DMS114 treated with DMSO at 0.1 percent for 48 hours (cell line): ENCODE measurements around the gene OPCML.
A peak's percentile ranks its signal among the peaks of the same experiment; 100 is the strongest.

Experiments
- DNase-seq: peaks from one replicate; lab custom pipeline; 2025; ENCODE audit not compliant: unreplicated experiment; lab: John Stamatoyannopoulos, UW

Gene OPCML

DNA sequence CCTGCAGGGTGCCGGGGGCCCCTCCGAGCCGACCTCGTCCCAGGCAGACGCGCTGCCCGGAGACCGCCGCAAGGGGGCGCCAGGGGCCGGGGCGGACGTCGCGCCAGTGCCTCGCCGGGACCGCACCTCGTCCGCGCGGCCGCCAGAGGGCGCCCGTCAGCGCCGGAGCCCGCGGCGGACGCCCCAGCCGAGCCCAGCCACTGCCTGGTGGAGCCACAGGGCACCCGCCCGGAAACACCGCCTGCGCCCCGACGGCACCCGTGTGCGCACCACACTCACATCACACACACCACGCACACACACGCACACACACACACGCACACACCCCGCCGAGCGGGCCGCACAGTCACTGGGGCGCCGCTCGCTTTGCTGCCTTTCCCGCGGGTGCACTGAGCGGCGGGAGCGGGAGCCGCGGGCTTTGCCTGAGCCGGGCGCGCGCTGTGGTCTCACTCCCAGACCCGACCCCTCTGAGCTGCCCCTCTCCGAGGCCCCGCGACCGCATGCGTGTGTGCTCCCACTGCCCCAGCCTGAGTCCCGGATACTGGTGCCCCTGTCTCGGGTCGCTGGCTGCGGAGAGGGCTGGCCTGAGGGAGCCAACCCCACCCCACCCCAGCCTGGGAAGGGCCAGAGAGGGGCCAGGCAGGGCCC, 449.3 kb downstream of the OPCML start:
- peak; percentile 26 for DNase-seq

DNA sequence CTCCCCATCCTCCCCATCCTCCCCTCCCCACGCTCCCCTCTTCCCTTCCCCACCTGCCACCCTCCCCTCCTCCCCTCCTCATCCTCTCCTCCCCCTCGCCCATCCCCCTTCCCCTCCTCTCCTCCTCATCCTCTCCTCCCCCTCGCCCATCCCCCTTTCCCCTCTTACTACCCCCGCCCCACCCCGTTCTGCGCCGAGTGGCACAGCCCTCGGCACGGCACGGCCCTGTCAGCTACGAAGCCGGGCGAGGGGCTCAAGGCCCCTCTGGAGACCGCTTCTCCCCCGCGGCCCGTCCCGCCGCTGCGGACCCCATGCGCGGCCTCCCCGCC, 449.9 kb downstream of the OPCML start:
- no peak for DNase-seq

DNA sequence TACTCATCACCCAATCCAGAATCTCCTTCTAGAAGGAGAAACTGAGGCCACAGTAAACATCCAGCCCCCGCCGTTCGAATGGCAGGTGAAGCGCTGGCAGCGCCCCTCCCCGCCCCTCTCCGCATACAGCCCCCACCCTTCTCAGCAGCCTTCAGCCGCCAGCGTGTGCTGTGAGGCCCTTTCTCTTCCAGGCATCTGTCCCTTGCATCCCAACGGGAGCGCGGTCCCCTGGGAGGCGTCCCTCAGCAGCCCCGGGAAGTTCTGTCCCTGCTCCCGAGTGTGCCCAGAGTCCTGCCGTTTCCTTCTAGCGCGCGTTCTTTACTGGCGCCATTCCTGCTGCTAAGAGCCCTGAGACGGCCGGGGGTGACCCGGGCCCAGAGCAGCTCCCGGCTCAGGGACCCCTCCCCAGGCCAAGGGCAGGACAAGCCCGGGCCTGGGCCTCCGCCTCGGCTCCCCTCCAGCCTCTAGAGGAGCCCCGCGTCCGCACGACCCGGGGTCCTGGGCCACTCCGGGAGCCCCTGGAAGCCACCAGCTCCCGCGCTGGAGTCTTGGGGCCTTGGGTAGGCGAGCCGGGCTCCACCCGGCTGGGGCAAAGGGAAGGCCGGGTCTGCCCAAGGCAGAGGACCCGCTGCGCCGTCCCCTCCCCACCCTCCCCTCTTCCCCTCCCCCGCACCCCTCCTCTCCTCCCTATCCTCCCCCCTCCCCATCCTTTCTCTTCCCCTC, 450.4 kb downstream of the OPCML start:
- no peak for DNase-seq

DNA sequence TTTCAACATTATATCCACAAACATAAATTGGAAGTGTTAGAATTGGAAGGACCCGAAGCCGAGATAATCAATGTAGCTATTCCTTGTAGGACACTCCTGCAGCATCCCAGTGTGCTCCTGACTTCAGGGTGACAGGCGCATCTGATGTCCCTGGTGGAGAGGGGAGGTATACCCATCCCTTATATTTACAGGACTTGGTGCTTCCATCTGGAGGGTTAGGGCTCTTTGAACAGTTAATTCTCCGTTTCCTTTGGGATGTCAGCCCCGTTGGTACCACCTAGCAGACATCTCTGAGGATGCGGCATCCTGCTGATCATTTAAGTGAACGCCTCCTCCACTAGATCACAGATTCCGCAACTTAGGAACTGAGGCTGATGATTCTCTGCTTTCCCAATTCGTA, 451.3 kb downstream of the OPCML start:
- DNase-seq = no peak

DNA sequence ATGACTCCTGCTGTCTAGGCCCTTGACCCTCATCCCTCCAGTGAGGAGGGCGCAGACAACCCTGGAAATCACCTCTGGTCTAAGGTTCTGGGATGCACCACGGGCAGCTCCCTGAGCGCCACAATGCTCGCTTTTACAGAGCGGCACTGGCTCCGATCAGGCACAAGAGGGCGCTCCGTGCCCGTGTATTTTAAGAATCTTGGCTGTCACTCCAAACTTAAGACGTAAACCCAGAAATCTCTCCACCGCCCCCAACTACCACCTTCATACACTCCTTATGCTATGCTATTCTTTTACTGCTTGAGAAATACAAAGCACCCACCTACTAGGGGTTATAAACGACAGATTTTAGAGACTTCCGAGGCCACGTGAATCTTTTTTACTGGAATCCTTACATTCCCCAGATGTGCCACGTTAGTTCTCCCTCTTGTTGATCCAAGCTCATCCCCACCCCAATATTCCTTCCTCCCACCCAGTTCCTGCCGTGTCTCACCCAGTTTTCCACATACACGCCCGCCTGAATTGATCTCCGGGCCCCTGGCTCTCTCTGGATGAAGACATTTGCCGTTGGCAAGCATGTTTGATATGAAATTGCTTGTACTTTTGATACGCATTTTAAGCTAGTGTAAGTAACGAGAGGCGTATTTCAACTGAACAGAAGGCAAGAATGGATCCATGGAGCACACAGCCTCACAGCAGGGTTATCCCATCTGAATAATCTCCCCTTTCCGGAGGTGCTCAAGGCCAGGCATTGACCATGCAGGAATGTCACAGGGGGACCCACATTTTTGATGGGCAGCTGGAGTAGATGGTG, 453.5 kb downstream of the OPCML start:
- DNase-seq = peak; percentile 31

DNA sequence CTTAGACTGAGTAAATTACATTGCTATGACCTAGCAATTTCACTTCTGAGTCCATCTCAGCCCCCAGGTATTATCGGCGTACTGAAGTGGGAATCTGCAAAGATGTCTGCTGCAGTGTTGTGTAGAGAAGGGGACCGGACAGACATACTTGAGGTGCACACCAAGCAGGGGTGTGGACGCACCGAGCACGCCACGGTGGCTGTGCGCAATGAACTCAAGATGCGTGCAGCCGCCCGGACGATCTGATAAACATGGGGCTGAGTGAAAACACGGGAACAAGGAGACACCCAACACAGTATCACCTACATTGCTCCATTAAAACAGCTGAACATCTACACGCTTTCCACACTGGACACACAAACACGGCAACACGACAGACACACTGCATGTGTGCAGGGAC, 454.3 kb downstream of the OPCML start:
- DNase-seq = no peak

DNA sequence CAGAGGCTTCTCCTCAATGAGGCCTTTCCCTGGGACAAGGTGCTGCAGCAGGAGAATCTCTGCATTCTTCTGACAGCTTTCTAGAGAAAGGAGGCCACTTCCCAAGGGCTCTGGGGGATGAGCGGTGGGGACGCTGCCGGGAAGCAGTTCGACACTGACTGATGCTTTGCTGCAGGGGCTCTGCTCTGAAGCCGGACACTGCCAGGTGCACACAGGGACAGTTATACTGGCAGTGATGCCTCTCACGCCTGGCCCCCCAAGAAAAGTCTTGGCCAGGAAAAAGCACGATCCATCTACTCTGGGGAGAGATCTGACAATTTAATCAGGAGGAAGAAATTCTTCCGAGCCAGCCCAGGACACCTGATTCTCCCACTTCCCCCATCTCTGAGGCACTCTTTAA, 456.9 kb downstream of the OPCML start:
- no peak for DNase-seq

DNA sequence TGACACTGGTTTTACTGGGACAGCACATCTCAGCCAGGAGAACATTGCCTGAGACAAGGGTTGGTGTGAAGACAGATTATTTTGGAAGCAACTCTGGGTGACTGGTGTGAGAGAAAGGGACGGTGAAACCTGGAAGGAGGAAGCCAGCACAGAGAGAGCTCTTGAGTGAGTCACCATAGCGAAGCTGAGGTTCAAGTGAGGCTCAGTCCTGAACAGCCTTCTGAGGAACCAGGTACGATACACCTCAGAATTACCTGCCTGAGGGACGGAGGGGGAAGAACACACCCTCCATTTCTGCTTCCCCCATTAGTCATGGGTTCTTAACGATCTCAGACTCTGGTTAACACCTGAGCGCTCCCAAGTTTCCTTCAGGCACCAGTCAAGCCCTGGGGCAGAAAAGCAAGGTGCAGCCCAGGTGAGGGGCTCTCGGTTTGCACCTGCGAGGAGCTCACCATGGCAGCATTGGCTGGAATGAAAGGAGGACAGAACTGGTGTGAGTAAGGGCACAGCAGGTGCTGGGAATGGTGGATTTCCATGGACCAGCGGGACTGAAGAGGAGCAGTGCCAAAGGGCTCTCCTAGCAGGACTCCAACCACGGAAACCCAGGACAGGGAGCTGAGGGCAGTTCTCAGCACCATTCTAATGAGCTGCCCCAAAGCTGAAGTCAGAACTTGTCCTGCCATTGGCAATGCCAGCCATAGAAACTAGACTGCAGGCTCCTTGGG, 459.3 kb downstream of the OPCML start:
- no peak for DNase-seq

DNA sequence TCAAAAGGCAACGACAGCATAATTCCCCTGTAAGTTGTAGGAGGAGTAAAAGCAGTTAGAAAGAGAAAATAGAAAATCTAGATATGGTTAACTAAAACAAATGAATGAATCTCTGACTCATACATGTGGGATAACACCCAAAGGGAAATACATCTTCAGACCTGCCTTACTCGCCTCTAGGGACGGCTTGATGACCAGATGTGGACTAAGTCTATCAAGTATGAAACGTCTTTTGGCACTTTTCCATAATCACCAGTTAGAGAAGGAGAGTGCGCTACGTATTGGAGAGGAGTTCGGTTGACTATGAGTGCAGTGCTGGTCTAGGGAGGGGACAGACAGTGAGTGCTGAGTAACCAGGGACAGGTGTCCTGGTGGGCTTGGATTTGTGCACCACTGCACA, 459.9 kb downstream of the OPCML start:
- DNase-seq = no peak

DNA sequence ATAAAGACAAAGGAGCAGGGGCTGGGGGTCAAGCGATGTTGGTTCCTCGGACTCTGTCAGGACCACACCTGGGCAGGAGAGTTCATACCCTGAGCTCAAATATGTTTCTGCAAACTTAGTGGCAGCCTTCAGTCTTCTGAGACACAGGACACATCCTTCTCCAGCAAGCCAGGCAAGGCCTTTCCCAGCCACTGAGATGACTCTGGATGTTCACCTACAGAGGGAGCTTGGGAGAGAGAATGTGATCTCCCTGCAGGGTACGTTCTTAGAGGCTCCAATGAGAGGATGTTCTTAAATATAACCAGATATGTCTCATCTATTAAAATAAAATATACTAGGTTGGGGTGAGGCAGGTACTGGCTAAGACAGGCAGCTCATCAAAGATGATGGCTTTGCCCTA, 461.5 kb downstream of the OPCML start:
- DNase-seq = no peak

DNA sequence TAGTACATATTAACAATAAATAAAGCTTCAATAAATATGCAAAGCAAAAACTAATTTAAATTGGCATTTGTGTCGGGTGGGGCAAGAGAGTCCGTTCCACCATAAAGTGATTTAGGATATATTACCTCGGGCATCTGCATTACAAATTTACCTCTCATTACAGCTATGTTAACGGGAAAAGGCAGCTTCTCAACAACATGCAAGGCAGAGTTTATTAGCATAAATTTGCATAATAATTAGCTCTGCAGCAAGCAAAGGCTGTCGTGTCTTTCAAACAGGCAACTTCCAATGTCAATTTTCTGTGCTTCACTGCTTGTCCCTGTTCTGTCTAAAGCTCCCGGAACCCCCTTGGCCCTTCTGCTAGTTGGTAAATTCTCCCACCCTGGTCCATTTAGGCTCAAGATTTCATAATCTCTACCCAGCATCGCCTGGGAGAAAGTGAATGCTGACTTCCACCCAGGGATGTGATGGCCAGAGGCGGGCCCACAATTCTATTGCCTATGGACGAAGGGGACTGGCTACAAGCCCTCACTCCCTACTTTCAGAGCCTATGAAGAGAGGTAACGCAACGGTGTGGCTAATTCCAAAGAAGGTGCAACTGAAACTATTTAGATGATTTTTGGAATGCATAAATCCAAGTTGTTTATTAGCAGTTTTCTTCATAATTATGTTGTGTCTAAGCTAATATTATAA, 462.1 kb downstream of the OPCML start:
- DNase-seq = no peak

DNA sequence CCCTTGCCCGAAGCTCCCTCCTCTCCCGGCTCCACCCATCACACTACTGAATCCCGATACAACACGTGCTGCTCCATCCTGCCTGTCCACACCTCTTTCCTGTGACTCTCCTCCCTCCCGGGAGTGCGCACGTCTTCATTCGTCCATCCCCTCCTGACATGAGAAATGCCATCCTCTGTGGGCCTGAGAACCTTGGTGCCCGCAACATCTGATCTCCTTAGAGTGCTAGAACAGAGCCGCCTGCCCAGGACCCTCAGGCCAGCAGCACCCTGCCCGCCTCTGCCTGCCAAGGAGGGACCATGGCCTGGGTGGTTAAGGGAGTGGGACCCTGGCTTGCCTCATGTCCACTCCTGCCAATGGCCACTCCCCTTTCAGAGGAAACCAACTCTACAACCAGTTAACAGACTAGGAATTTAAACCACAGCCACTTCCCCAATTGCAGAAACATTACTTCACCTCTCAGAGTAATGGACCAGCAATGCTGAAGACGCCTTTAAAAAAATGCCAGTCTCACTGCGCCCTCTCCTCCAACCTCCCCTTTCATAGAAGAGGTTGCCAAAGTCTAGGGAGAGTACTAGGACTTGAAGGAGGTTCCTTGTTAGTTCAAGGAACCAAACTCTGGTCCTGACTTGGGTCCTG, 466.3 kb downstream of the OPCML start:
- no peak for DNase-seq

DNA sequence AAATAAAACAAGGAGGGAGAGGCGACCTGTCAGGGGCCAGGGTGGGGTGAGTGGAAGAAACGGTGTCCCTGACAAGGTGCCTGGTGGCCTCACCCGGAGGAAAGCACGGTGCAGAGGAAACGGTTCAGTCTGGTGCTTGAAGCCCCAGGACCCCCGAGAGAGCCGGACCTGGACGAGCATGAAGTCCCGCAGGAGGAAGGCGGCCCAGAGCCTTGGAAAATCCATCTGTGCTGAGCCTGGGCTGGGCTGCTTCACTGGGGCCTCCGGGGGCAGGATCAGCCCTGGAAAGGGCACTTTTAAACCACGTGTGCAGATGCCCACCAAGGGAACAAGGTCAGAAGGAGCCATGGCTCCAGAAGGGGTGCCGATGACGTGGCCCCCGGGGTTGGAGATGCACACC, 467.3 kb downstream of the OPCML start:
- DNase-seq = no peak

DNA sequence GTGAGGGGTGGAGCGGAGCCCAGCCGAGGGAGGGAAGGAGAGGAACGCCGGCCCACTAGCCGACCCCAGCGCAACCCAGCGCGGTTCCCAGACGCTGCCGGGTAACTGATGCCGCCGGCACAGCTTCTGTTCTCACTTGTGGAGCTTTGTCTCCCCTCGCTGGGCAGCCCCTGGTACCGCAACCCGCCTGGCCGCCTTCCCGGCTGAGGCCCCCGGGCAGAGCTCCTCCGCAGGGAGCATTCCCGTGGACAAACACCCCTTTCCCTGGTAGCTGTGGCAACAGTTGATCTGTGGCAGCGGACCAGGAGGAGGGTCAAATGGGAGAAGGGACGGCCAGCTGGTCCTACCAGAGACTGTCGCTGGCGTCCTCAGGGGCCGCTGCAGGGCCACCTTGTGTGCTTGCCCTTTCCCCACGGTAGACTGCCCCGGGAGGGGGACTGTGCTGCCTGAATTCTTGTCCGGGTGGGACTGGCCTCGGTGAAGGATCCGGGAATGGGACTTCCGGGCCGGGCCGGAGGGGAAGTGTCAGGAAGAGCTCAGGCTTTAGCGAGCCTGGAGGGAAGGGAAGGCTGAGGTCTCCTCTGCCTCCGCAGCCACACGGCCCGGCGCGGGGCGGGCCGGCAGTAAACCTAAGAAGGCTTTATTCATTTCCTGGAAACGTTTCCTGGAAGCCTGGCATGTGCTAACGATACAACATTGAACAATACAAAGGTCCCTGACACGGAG, 468.0 kb downstream of the OPCML start:
- DNase-seq = no peak

DNA sequence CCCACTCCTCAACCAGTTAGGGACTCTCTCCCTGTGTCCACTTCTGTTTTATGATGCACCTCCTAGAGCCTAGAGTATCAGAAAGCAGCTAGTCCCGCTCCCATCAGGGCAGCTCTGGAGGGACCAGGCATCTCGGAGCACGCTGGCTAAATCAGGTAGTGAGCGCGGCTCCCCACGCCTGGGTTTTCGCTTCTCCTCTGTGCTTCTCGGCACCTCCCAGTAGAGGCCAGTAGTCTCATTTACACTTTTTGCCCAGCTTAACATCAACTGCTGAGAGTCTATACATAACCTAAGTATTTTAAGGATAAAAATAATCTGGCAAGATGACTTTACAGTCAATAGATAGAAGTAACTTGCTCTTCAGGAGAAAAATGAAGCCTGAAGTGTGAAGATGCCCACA, 473.8 kb downstream of the OPCML start:
- DNase-seq = no peak

DNA sequence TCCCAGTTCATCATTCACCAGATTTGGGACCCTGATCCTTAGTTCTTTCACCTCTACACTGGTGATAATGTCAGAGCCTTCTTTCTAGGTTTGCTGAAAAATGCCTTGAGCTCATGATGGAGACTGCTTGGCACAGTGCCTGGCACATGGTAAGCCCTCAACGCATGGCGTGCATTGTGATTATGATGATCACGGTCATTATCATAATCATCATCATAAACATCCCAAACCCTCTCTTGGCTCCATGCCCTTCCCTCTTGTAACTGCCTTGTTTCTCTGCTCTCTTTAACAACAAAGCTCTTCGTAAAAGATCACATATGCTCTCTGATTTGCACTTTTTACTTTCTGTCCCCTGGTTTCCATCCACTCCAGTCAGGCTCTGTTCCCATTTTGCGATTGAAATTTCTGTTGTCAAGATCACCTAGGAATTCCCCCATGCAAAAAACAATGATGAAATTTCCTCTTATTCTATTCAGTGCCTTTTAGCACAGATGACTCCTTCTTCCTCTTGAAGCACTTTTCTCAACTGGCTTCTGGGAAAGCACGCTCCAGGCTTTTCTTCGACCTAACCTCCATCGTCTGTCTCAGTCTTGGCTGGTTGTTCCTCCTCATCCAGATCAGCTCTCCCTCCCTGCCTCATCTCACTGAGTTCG, 479.1 kb downstream of the OPCML start:
- DNase-seq = no peak

DNA sequence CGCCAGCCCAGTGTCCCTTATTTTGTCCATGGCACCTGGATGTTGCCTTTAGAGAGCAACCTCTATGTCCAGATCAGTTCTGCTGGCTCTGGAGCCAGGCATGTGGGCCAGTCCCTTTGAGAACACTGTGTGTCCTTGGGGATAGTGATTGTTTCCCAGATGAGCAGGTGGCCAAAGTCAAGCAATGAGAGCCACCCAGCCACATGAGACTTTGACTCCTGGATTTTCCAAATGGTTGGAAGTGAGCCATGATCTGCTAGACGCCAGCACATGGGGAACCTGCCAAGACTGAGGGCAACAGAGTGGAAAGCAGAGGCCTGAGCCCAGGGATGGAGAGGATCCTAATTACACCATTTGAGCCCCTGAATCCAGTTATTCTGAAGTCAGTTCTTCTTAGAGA, 479.8 kb downstream of the OPCML start:
- DNase-seq = no peak

DNA sequence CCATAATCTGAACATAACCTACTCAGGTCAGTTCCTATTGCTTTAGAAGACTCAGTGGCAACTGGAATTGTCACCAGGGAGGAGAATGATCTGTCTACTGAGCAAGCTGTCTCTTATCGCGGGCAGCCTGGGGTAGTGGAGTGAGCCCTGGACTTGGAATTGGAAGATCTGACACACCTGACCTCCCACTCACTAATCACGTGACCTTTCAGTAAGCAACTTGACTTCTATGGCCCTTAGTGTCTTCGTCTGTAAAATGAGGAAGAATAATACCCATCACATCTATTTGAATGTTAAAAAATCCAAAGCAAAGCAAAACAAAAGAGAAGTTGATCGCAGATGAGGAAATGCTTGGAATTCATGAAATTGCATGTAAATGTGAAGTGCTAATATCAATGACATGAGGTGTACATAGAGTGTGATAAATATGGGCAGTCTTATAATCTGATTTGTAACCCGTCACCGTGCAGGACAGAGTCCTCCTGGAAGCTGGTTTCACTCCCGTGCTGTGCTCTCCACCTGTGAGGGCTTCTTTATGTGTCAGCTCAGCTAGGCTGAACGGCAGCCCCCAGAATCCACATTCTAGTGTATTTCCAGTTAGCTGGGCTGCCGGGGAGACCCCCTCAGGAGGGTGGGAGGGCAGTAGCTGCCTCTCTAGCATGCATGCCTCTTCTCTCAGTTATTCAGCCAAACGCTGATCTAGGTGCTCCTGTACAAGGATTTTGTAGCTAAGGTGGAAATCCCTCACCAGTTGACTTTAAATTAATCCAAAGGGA, 482.9 kb downstream of the OPCML start:
- DNase-seq = no peak

DNA sequence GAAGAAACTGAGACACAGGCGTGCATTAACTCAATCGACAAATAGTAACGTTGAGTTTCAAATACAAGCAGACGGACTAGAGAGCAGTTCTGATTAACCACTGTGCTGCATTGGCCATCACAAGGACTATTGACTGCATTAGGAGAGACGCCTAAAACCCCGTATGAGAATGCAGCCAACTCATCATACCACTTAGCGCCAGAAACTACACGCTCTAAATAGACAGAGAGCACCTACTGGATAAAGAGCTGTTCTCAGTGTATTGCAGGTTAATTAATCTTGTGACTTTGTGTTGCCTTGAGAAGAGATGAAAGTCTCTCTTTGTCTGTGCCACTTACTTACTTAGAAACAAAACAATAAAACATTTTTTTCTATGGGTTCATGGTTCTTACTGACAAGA, 484.0 kb downstream of the OPCML start:
- no peak for DNase-seq
